Fibroblast of lung (primary cell): Measurements from ENCODE around the gene SLC35A2.

ENCODE experiments used
- EZH2 ChIP-seq: IDR thresholded peaks from 2 replicates; pipeline ENCODE4 v1.5.1; 2012; ENCODE audit warnings: low read length, control low read depth, mild to moderate bottlenecking; ENCODE audit errors: missing control alignments
- TF ChIP-seq, protein P1 (sequence below), 2 donors: IDR thresholded peaks in 1 of 2; conservative IDR thresholded peaks in 1 of 2; 1 replicate in 1 of 2; 2 replicates in 1 of 2; pipeline ENCODE4 v1.5.1; 2011 to 2012; ENCODE audit warnings: low read length in 2 of 2, control low read depth in 1 of 2, inconsistent platforms in 1 of 2, low read depth in 1 of 2, mild to moderate bottlenecking in 1 of 2

DNA sequence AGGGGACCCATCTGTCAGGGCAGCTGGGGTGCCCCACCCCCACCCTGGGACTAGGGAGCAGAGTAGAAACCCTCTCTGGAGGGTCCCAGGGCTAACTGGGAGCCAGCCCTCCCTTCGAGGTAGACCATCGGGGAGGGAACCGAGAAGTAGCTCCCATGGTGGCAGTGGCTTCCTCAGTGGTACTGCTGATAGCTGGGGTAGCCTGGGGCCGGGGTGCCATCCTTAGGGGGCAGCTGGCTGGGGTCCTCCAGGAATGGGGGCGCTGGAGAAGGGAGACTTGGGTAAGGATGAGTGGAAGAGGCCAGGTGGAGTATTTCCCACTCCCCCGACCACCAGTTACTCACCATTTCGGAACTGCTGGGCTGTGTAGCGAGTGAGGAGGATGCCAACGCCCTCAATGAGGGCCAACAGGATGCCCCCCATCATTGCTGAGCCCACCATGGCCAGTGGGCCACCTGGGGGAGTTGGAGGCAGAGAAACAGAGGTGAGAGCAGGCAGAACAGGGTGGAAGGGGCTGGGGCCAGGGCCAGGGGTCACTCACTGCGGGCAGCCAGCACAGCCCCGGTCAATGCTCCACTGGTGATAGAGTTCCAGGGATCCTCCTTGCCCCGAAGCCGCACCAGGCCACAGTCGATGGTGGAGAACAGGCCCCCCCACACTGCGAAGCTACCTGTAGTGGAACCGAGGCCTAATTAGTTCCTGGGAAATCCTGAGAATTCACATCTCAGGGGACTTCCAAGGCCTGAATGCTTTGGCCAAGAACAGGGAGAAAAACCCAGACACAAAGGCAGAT, 17.7 kb downstream of the SLC35A2 start:
- TF ChIP-seq, protein P1, sequence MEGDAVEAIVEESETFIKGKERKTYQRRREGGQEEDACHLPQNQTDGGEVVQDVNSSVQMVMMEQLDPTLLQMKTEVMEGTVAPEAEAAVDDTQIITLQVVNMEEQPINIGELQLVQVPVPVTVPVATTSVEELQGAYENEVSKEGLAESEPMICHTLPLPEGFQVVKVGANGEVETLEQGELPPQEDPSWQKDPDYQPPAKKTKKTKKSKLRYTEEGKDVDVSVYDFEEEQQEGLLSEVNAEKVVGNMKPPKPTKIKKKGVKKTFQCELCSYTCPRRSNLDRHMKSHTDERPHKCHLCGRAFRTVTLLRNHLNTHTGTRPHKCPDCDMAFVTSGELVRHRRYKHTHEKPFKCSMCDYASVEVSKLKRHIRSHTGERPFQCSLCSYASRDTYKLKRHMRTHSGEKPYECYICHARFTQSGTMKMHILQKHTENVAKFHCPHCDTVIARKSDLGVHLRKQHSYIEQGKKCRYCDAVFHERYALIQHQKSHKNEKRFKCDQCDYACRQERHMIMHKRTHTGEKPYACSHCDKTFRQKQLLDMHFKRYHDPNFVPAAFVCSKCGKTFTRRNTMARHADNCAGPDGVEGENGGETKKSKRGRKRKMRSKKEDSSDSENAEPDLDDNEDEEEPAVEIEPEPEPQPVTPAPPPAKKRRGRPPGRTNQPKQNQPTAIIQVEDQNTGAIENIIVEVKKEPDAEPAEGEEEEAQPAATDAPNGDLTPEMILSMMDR (conservative IDR thresholded peaks at IDR 0.05 in 1 of 2, IDR thresholded peaks at IDR 0.05 in 1 of 2; ENCODE audit: low read depth in 1 of 2, low read length in 2 of 2), result no peak
- no peak for TF ChIP-seq EZH2
